GM12875 (cell line): ENCODE data around the gene CACNA2D1.

ENCODE experiments used
- H3K4me3 ChIP-seq: one replicate; pipeline ENCODE4 v1.5.1; 2011; ENCODE audit warnings: low read depth, low read length, control low read depth
- TF ChIP-seq, protein P1 (sequence below): IDR thresholded peaks from 2 replicates; pipeline ENCODE4 v1.5.1; 2011; ENCODE audit warnings: low read depth, mild to moderate bottlenecking, control low read depth, inconsistent platforms, low read length, moderate library complexity, borderline replicate concordance; ENCODE audit not compliant: insufficient read depth

The CACNA2D1 gene

DNA sequence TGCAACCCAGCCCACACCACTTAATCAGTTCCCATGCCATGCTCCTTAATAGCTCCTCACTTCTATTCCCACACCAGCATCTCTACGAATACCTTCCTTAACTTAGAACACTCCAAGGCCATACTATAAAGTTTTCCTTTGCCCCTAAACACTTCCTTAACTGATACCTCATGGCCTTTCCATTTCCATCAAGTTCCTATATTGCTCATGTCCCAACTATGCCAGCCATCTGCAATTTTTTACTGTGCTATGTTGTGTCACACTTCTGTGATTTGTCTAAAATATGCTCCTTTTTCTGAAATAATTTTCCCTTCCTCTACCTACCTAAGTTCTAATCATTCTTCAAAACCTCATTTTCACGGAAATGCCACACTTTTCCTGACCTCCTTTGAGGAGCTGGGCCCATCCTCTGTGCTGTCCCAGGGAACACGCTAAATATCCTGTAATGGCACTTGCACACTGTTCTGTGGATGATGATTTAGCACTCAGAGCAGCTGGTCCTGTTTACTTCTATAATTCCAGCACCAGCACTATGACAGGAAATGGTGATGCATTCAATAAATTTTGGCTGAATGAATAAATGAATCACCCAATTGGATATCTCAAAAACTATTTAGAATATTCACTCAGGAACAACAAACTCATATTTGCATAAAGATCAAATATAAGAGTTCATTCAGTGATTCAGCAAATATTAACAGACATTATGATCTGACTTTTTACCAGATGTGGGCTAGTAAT, 407.3 kb downstream of the CACNA2D1 start:
- TF ChIP-seq, protein P1, sequence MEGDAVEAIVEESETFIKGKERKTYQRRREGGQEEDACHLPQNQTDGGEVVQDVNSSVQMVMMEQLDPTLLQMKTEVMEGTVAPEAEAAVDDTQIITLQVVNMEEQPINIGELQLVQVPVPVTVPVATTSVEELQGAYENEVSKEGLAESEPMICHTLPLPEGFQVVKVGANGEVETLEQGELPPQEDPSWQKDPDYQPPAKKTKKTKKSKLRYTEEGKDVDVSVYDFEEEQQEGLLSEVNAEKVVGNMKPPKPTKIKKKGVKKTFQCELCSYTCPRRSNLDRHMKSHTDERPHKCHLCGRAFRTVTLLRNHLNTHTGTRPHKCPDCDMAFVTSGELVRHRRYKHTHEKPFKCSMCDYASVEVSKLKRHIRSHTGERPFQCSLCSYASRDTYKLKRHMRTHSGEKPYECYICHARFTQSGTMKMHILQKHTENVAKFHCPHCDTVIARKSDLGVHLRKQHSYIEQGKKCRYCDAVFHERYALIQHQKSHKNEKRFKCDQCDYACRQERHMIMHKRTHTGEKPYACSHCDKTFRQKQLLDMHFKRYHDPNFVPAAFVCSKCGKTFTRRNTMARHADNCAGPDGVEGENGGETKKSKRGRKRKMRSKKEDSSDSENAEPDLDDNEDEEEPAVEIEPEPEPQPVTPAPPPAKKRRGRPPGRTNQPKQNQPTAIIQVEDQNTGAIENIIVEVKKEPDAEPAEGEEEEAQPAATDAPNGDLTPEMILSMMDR = no peak
- no peak overlapping the region for H3K4me3 ChIP-seq

DNA sequence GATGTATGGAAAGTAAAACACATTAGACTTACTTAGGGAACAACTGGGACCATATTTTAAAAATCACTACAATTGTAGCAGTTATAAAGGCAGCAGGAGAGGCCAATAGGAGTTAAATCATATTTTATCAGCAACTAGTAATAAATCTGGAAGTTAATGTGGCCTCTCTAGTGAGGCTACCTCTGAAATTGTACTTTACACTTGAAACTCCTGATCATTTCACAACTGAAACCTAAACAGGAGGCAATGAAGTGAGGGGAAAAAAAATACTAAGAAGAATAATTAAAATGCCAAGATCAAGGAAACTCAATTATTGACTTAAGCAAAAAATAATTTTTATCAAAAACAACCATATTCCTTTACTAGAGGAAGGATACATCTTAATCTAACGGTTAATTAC, 408.1 kb downstream of the CACNA2D1 start:
- TF ChIP-seq, protein P1 = no peak
- H3K4me3 ChIP-seq = no peak overlapping the region

DNA sequence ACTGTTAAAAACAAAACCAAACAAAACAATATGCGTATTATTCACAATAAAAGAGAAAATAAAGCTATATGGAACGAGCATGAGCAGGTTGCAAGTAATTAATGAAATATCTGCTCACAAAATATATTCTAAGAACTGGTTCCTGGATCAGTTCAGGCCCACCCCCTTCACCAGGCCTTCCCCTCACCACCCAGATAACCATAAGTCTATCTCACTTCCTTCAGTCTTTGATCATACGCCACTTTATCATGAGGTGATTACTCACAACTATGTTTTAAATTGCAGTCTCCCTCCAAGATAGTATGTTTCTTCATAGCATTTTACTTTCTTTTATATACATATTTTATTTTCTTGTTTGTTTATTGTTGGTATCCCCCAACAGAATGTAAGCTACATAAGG, 410.7 kb downstream of the CACNA2D1 start:
- TF ChIP-seq, protein P1 = no peak
- no peak overlapping the region for H3K4me3 ChIP-seq

GRCh38 chr7:82029236-82029913, 414.2 kb downstream of the CACNA2D1 start:
- TF ChIP-seq, protein P1 = no peak
- H3K4me3 ChIP-seq = no peak overlapping the region

DNA sequence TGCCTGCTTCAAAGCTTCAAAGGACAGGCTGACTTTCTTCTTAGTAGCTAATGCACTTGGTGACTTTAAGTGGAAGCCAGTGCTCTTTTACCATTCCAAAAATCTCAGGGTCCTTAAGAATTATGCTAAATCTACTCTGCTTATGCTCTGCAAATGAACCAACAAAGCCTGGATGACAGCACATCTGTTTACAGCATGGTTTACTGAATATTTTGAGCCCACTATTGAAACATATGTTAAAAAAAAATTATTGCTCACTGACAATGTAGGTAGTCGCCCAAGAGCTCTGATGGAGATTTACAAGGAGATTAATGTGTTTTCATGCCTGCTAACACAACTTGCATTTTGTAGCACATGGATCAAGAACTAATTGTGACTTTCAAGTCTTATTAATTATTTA, 415.5 kb downstream of the CACNA2D1 start:
- TF ChIP-seq, protein P1 = no peak

GRCh38 chr7:82021713-82022112, 421.9 kb downstream of the CACNA2D1 start:
- TF ChIP-seq, protein P1 = no peak
- no peak overlapping the region for H3K4me3 ChIP-seq

More for the DNA sequence above, 415.5 kb downstream of the CACNA2D1 start:
- no peak overlapping the region for H3K4me3 ChIP-seq

DNA sequence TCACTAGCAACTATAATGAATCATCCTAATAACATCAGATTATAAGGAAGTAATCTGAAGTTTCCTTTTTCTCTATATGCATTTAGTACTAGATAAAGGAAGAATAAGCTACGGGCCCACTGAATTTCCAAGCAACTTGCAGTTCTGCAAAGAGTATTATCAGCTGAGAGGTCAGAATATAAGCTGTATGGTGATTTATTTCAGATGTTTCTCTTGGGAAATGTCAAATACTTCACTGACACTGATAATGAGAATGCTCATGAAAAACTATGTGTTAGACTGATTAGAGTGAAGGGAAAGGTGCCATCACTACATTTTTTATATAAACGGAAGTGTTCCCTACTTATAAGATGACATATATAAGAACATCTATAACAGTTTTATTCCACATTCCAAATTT, 422.5 kb downstream of the CACNA2D1 start:
- TF ChIP-seq, protein P1 = no peak
- no peak overlapping the region for H3K4me3 ChIP-seq
